Prostate gland (tissue), 2 donors: ENCODE measurements around the gene CHRNB4. TPM values are rescaled to one million over a fixed set of nuclear protein-coding genes. Genes with fewer than 3 reads are reported as not detected.

Source experiments
- DNase-seq: peaks from one replicate; pipeline ENCODE4 v3.0.0-alpha.2; 2019; ENCODE audit warnings: low spot score
- H3K27ac ChIP-seq, 2 donors: fragments of 200-600 bp; sonication (generic); 2 replicates each; pipeline ENCODE4 v1.5.1; 2017 to 2019
- H3K27me3 ChIP-seq: fragments of 200-600 bp; sonication (generic); replicated peaks from 2 replicates; pipeline ENCODE4 v1.5.1; 2019; ENCODE audit not compliant: insufficient read depth
- H3K36me3 ChIP-seq, 2 donors: fragments of 200-600 bp; sonication (generic); 1 replicate in 1 of 2; 2 replicates in 1 of 2; pipeline versions ENCODE4 v1.5.1 to v1.8.1; 2017 to 2019
- H3K4me1 ChIP-seq: fragments of 200-600 bp; sonication (generic); replicated peaks from 2 replicates; pipeline ENCODE4 v1.5.1; 2019
- H3K4me3 ChIP-seq, 2 donors: fragments of 200-600 bp; sonication (generic); 2 replicates each; pipeline ENCODE4 v1.5.1; 2017 to 2019
- H3K9me3 ChIP-seq: fragments of 200-600 bp; sonication (generic); 2 replicates; pipeline ENCODE4 v1.5.1; 2017
- POLR2A ChIP-seq: fragments of 450-650 bp; IDR thresholded peaks from one replicate; pipeline ENCODE4 v1.6.1; 2016; ENCODE audit warnings: antibody characterized with exemption, mild to moderate bottlenecking
- POLR2AphosphoS5 ChIP-seq: sonication (generic); formaldehyde crosslinking; IDR thresholded peaks from one replicate; pipeline ENCODE4 v1.6.1; 2017; ENCODE audit warnings: antibody characterized with exemption
- WGBS: methylation state at CpG from one replicate; pipeline ENCODE4 v1.1.5; 2018; 5-methylcytosine and 5-hydroxymethylcytosine counted together
- intact Hi-C: fragments of 100-400 bp; cut with DNase I; formaldehyde crosslinking; loops from one replicate; pipeline ENCODE4 v1.14.2; 2022
- total RNA-seq, 2 donors: library from RNA; depleted of rRNA; stranded (reverse); fragments of >200 nt; gene quantifications; one replicate each; pipeline ENCODE4 v1.1.0, GENCODE V29; 2016
- TF ChIP-seq, protein P1 (sequence below), 4 experiments: fragments of 200-600 bp in 2 of 4; fragments of 450-650 bp in 2 of 4; sonication (generic) in 2 of 4; IDR thresholded peaks; 1 replicate in 3 of 4; 2 replicates in 1 of 4; pipeline ENCODE4 v1.5.1; 2016 to 2019; ENCODE audit warnings: antibody characterized with exemption in 4 of 4, mild to moderate bottlenecking in 2 of 4, moderate library complexity in 2 of 4

Gene CHRNB4
- total RNA-seq, 2 donors from 2014 or later, result 3.0 TPM; not detected in 1

DNA sequence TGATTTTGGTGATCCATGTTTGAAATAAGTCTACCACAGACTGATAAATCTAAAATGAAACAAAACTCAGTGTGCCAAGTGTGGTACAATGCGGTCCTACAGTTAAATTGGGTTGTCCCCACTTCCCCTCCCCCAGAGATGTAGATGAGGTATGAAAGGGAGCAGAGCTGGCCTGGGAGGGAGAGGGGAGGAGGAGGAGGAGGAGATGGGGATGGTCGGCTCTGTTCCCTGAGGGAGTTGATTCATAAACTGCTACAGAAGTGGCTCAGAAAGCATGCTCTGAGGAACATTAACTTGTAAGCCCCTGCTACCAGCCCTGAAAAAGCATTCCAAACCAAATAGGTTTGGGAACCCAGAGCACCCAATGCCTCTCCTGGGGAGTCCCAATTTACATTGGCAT lies 28.0 kb upstream of the CHRNB4 start:
- H3K9me3 ChIP-seq, result no peaks in the 10 kb centered on the region

DNA sequence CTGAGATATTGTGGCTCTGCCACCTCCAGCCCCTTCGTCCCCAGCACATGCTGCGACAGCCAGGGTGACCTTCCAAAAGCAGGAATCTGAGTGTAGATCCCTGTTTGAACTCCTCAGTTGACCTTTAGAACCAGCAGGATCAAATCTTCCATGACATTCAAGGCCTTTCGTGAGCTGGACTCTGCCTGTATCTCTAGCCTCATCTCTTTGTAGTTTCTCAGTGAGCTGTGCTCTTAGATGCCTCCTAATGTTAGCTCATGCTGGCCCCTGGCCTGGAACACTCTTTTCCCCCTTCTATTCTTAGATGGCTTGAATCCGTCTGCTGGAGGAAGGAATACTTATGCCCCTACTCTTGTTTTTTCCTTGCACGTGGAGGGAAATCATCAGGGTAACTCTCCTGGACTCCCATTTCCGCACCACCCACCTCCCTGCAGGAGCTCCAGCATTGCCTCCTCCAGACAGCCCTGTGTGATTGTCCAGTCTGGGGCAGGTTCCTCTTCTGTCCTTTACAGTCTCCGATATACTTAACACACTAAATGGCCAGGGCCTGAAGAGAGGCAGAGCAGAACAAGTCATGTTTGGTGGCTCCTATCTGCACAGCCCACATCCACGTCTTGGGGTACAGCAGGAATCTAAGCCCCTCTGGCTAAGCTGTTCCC lies 26.7 kb upstream of the CHRNB4 start:
- H3K4me3 ChIP-seq, result no peak overlapping the region
- no peak overlapping the region for H3K27ac ChIP-seq
- 85% methylated on average over 8 of the region's 8 CpGs for WGBS
- no peaks in the 10 kb centered on the region for H3K4me1 ChIP-seq
- intact Hi-C loops, result no loop called here
- no peaks in the 10 kb centered on the region for H3K9me3 ChIP-seq
- H3K36me3 ChIP-seq, result no peaks in the 10 kb centered on the region
- H3K27me3 ChIP-seq, result no peaks in the 10 kb centered on the region
- no peak for TF ChIP-seq POLR2AphosphoS5
- TF ChIP-seq, protein P1, sequence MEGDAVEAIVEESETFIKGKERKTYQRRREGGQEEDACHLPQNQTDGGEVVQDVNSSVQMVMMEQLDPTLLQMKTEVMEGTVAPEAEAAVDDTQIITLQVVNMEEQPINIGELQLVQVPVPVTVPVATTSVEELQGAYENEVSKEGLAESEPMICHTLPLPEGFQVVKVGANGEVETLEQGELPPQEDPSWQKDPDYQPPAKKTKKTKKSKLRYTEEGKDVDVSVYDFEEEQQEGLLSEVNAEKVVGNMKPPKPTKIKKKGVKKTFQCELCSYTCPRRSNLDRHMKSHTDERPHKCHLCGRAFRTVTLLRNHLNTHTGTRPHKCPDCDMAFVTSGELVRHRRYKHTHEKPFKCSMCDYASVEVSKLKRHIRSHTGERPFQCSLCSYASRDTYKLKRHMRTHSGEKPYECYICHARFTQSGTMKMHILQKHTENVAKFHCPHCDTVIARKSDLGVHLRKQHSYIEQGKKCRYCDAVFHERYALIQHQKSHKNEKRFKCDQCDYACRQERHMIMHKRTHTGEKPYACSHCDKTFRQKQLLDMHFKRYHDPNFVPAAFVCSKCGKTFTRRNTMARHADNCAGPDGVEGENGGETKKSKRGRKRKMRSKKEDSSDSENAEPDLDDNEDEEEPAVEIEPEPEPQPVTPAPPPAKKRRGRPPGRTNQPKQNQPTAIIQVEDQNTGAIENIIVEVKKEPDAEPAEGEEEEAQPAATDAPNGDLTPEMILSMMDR (IDR thresholded peaks at IDR 0.05), result no peak
- TF ChIP-seq POLR2A, result no peak
- no peak for DNase-seq

More for the DNA sequence above, 28.0 kb upstream of the CHRNB4 start:
- intact Hi-C loops, result no loop called here
- WGBS, result 47% methylated on average over 2 of the region's 2 CpGs
- Histone ChIP-seq H3K4me1 (no peaks in the 10 kb centered on the region), H3K27ac (no peak overlapping the region), H3K4me3 (no peak overlapping the region), H3K36me3 (no peaks in the 10 kb centered on the region), H3K27me3 (no peaks in the 10 kb centered on the region)
- DNase-seq, result no peak
- TF ChIP-seq POLR2AphosphoS5 (no peak), POLR2A (no peak)
- TF ChIP-seq, protein P1 (IDR thresholded peaks at IDR 0.05), result no peak

DNA sequence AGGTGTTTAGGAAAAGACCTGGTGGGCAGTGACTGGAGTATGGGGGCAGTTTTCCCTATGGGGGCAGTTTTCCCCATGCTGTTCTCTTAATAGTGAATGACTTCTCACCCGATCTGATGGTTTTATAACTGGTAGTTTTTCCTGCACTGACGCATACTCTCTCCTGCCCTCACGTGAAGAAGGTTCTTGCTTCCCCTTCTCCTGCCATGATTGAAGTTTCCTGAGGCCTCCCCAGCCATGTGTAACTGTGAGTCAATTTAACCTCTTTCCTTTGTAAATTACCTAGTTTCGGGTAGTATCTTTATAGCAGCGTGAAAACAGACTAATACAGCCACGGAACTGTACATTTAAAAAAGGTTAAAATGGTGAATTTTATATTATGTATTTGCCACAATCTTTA lies 25.0 kb upstream of the CHRNB4 start:
- H3K27ac ChIP-seq, result no peak overlapping the region
- intact Hi-C loops, result no loop called here
- no peaks in the 10 kb centered on the region for H3K36me3 ChIP-seq
- TF ChIP-seq, protein P1 (IDR thresholded peaks at IDR 0.05), result no peak
- TF ChIP-seq POLR2A (no peak), POLR2AphosphoS5 (no peak)
- no peak overlapping the region for H3K4me3 ChIP-seq
- H3K4me1 ChIP-seq, result no peaks in the 10 kb centered on the region
- WGBS, result 87% methylated on average over 6 of the region's 6 CpGs
- H3K27me3 ChIP-seq, result no peaks in the 10 kb centered on the region
- no peak for DNase-seq
- H3K9me3 ChIP-seq, result no peaks in the 10 kb centered on the region

DNA sequence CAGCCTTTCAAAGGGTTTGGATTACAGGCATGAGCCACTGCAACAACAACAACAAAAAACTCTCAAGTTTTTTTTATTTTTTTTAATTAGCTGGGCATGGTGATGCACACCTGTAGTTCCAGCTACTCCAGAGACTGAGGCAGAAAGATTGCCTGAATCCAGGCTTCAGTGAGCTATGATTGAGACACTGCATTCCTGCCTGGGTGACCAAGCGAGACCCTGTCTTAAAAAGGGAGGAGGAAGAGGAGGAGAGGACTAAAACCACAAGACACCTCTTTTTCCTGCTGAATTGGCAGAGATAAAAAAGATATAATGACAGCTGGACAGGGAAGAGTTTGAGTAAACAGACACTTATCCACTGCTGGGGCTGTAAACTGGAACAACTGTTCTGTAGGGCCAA lies 22.7 kb upstream of the CHRNB4 start:
- Histone ChIP-seq H3K27me3 (no peaks in the 10 kb centered on the region), H3K4me1 (no peaks in the 10 kb centered on the region), H3K27ac (no peak overlapping the region), H3K9me3 (no peaks in the 10 kb centered on the region), H3K4me3 (no peak overlapping the region), H3K36me3 (no peaks in the 10 kb centered on the region)
- DNase-seq, result no peak
- 64% methylated on average over 1 of the region's 1 CpG for WGBS
- intact Hi-C loops, result no loop called here
- no peak for TF ChIP-seq POLR2A
- TF ChIP-seq, protein P1 (IDR thresholded peaks at IDR 0.05), result no peak
- no peak for TF ChIP-seq POLR2AphosphoS5

DNA sequence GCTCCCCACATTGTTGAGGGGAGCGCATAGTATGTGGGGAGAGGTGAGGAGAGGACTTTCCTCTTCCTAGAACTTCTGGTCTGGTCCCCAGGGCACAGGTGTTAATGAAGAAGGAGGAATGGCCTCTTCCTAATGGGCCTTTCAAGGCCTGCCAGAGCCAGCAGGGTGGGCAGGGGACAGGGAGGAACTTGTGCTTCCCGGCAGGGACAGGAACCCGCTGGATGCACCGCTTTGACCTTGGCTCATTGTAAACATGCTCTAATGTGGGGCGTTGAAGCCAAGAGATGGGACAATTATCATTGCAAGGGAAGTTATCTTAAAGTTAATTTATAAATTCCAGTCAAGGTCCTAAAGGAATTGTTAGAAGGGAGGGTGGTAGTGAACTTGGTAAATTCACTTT lies 21.0 kb upstream of the CHRNB4 start:
- TF ChIP-seq POLR2A, result no peak
- TF ChIP-seq, protein P1 (IDR thresholded peaks at IDR 0.05), result no peak
- TF ChIP-seq POLR2AphosphoS5, result no peak
- no peaks in the 10 kb centered on the region for H3K36me3 ChIP-seq
- no peak overlapping the region for H3K27ac ChIP-seq
- DNase-seq, result no peak
- H3K9me3 ChIP-seq, result no peaks in the 10 kb centered on the region
- intact Hi-C loops, result no loop called here
- H3K4me3 ChIP-seq, result no peak overlapping the region
- 80% methylated on average over 5 of the region's 5 CpGs for WGBS
- H3K4me1 ChIP-seq, result no peaks in the 10 kb centered on the region
- H3K27me3 ChIP-seq, result no peaks in the 10 kb centered on the region
